Lower lobe of right lung (tissue), 2 donors: ENCODE results near the gene AKT3. TPM values are rescaled to one million over a fixed set of nuclear protein-coding genes. Genes with fewer than 3 reads are reported as not detected.

Source experiments
- ATAC-seq, 2 donors: fragments of 200-7000 bp; cut with Tn5 transposase; one replicate each; pipeline ENCODE4 v1.9.1; 2020 to 2022; ENCODE audit warnings: mild to moderate bottlenecking in 2 of 2, moderate library complexity in 2 of 2
- DNase-seq: peaks from one replicate; pipeline ENCODE4 v3.0.0-alpha.2; 2020
- H3K27ac ChIP-seq: fragments of 200-600 bp; one replicate; pipeline ENCODE4 v1.8.0; 2022
- H3K27me3 ChIP-seq: fragments of 200-600 bp; one replicate; pipeline ENCODE4 v1.8.0; 2022; ENCODE audit warnings: low read depth
- H3K36me3 ChIP-seq: fragments of 200-600 bp; one replicate; pipeline ENCODE4 v1.8.0; 2022; ENCODE audit warnings: mild to moderate bottlenecking
- H3K4me1 ChIP-seq: fragments of 200-600 bp; one replicate; pipeline ENCODE4 v1.8.0; 2022
- H3K4me3 ChIP-seq: fragments of 200-600 bp; one replicate; pipeline ENCODE4 v1.8.0; 2022; ENCODE audit warnings: mild to moderate bottlenecking
- H3K9me3 ChIP-seq: fragments of 200-600 bp; one replicate; pipeline ENCODE4 v1.8.0; 2022
- CTCF ChIP-seq: fragments of 200-600 bp; IDR thresholded peaks from one replicate; pipeline ENCODE4 v1.8.0; 2022; ENCODE audit warnings: antibody characterized with exemption, mild to moderate bottlenecking
- intact Hi-C: fragments of 100-400 bp; cut with DNase I; formaldehyde crosslinking; loops from one replicate; pipeline ENCODE4 v1.11.0; 2022
- total RNA-seq: library from RNA; stranded (reverse); fragmentation: NEBNext Ultra II Directional; extraction: Animal tissue kit (Norgen Biotek cat#: 25700); gene quantifications from one replicate; pipeline ENCODE4 v1.2.1, GENCODE V29; 2021
- donor health status: DM: no; HTN: yes; CAD: no; lungs with severe emphysema.

AKT3 gene
- total RNA-seq, 1 donor from 2014 or later: 52.5 TPM

- Histone ChIP-seq H3K36me3 (peaks cover 12% of the 10 kb centered on the region), H3K4me1 (no peaks in the 10 kb centered on the region), H3K27ac (no peak overlapping the region), H3K27me3 (no peaks in the 10 kb centered on the region), H3K9me3 (no peaks in the 10 kb centered on the region), H3K4me3 (no peak overlapping the region)
- ATAC-seq (no peak), DNase-seq (no peak)
- no peak for TF ChIP-seq CTCF
- intact Hi-C loops: no loop called here
Measured at GRCh38 chr1:243549108-243549507, 300.9 kb downstream of the AKT3 start.

- Histone ChIP-seq H3K36me3 (peaks cover 14% of the 10 kb centered on the region), H3K4me1 (no peaks in the 10 kb centered on the region), H3K27me3 (no peaks in the 10 kb centered on the region), H3K27ac (no peak overlapping the region), H3K9me3 (no peaks in the 10 kb centered on the region), H3K4me3 (no peak overlapping the region)
- DNase-seq (no peak), ATAC-seq (no peak)
- no peak for TF ChIP-seq CTCF
- intact Hi-C loops: no loop called here
Measured at GRCh38 chr1:243548516-243548915, 301.5 kb downstream of the AKT3 start.

- Histone ChIP-seq H3K36me3 (peaks cover 19% of the 10 kb centered on the region), H3K4me1 (no peaks in the 10 kb centered on the region), H3K27ac (no peak overlapping the region), H3K9me3 (no peaks in the 10 kb centered on the region), H3K4me3 (no peak overlapping the region), H3K27me3 (no peaks in the 10 kb centered on the region)
- intact Hi-C loops: no loop called here
- TF ChIP-seq CTCF: no peak
- ATAC-seq (no peak), DNase-seq (no peak)
Measured at GRCh38 chr1:243547891-243548290, 302.2 kb downstream of the AKT3 start.

- DNase-seq: no peak
- Histone ChIP-seq H3K4me3 (no peak overlapping the region), H3K27ac (no peak overlapping the region), H3K9me3 (no peaks in the 10 kb centered on the region), H3K27me3 (no peaks in the 10 kb centered on the region), H3K36me3 (peaks cover 19% of the 10 kb centered on the region), H3K4me1 (no peaks in the 10 kb centered on the region)
- TF ChIP-seq CTCF: no peak
- intact Hi-C loops: no loop called here
- no peak for ATAC-seq
Measured at GRCh38 chr1:243546457-243546856, 303.6 kb downstream of the AKT3 start.

GRCh38 chr1:243543501-243543900 is 306.5 kb downstream of the AKT3 start:
- Histone ChIP-seq H3K9me3 (no peaks in the 10 kb centered on the region), H3K4me1 (no peaks in the 10 kb centered on the region), H3K27me3 (no peaks in the 10 kb centered on the region), H3K36me3 (peaks cover 19% of the 10 kb centered on the region), H3K27ac (no peak overlapping the region), H3K4me3 (no peak overlapping the region)
- DNase-seq (no peak), ATAC-seq (no peak)
- intact Hi-C loops: no loop called here
- no peak for TF ChIP-seq CTCF
